Endodermal cell (in vitro differentiated cells): ENCODE results near the gene CCDC171. TPM values are rescaled to one million over a fixed set of nuclear protein-coding genes. Genes with fewer than 3 reads are reported as not detected.

Source experiments
- DNase-seq: peaks from one replicate; pipeline ENCODE4 v3.0.0-alpha.2; 2017
- H3K27ac ChIP-seq: 2 replicates; pipeline ENCODE4 v1.5.1; 2013; ENCODE audit warnings: mild to moderate bottlenecking, low read depth, low read length, moderate library complexity
- H3K27me3 ChIP-seq: 2 replicates; pipeline ENCODE4 v1.6.1; 2013; ENCODE audit warnings: mild to moderate bottlenecking, low read length, moderate library complexity; ENCODE audit not compliant: insufficient read depth, control insufficient read depth, poor library complexity, severe bottlenecking
- H3K36me3 ChIP-seq: 2 replicates; pipeline ENCODE4 v1.7.0; 2013; ENCODE audit warnings: mild to moderate bottlenecking, low read length, moderate library complexity; ENCODE audit not compliant: control insufficient read depth, insufficient read depth
- H3K4me1 ChIP-seq: one replicate; pipeline ENCODE4 v1.7.0; 2013; ENCODE audit warnings: low read length; ENCODE audit not compliant: control insufficient read depth, insufficient read depth
- H3K4me3 ChIP-seq: 2 replicates; pipeline ENCODE4 v1.5.1; 2013; ENCODE audit warnings: mild to moderate bottlenecking, low read length, moderate library complexity
- H3K9ac ChIP-seq: 2 replicates; pipeline ENCODE4 v1.6.1; 2013; ENCODE audit warnings: mild to moderate bottlenecking, low read length, moderate library complexity; ENCODE audit not compliant: poor library complexity, severe bottlenecking; ENCODE audit errors: extremely low read depth
- H3K9me3 ChIP-seq: 2 replicates; pipeline ENCODE4 v1.6.1; 2013; ENCODE audit warnings: mild to moderate bottlenecking, low read length, moderate library complexity; ENCODE audit not compliant: control insufficient read depth
- H3K27ac Mint-ChIP-seq: 2 replicates; pipeline ENCODE4 v1.8.0; 2020; ENCODE audit warnings: mixed read lengths
- H3K27me3 Mint-ChIP-seq: 2 replicates; pipeline ENCODE4 v1.8.0; 2021; ENCODE audit warnings: mild to moderate bottlenecking, mixed read lengths; ENCODE audit not compliant: insufficient read depth
- H3K36me3 Mint-ChIP-seq: 2 replicates; pipeline ENCODE4 v1.8.0; 2020; ENCODE audit warnings: low read depth, mixed read lengths
- H3K4me1 Mint-ChIP-seq: 2 replicates; pipeline ENCODE4 v1.8.0; 2020; ENCODE audit warnings: mixed read lengths
- H3K4me3 Mint-ChIP-seq: 2 replicates; pipeline ENCODE4 v1.8.0; 2020; ENCODE audit warnings: mild to moderate bottlenecking, moderate library complexity, mixed read lengths
- H3K9me3 Mint-ChIP-seq: 2 replicates; pipeline ENCODE4 v1.8.0; 2020; ENCODE audit warnings: mild to moderate bottlenecking, mixed read lengths
- CTCF ChIP-seq: fragments of 200-600 bp; sonication (generic); conservative IDR thresholded peaks from 2 replicates; pipeline ENCODE4 v1.5.0; 2021; ENCODE audit warnings: antibody characterized with exemption, mild to moderate bottlenecking
- whole genome bisulfite sequencing, 2 experiments: methylation state at CpG; one replicate each; pipeline versions ENCODE4 v1.1.5 to v1.1.7; 2013; ENCODE audit warnings: missing lambda C conversion rate in 2 of 2, mixed read lengths in 1 of 2; ENCODE audit not compliant: insufficient coverage in 1 of 2, insufficient read length in 1 of 2; 5-methylcytosine and 5-hydroxymethylcytosine counted together
- total RNA-seq, 2 donors: library from RNA; stranded (reverse); fragmentation: NEBNext Ultra II Directional in 1 of 2; extraction: Animal tissue kit (Norgen Biotek cat#: 25700) in 1 of 2; gene quantifications; 2 replicates in 1 of 2; 3 replicates in 1 of 2; pipeline ENCODE4 v1.2.1, GENCODE V29; 2021

The CCDC171 gene
- total RNA-seq, 2 donors from 2014 or later, result 6.3 to 6.8 TPM

- no peak overlapping the region for H3K27ac ChIP-seq
- H3K4me1 Mint-ChIP-seq, result no peaks in the 10 kb centered on the region
- TF ChIP-seq CTCF, result no peak
- H3K4me3 Mint-ChIP-seq, result no peak overlapping the region
- H3K36me3 ChIP-seq, result no peaks in the 10 kb centered on the region
- no peaks in the 10 kb centered on the region for H3K27me3 ChIP-seq
- no peak overlapping the region for H3K4me3 ChIP-seq
- DNase-seq, result no peak
- no peak overlapping the region for H3K9ac ChIP-seq
- H3K9me3 ChIP-seq, result no peaks in the 10 kb centered on the region
- no peaks in the 10 kb centered on the region for H3K27me3 Mint-ChIP-seq
- WGBS, 2 experiments, result 90 to 100% methylated on average over 1 to 5 of the region's 5 CpGs
- no peaks in the 10 kb centered on the region for H3K9me3 Mint-ChIP-seq
- H3K36me3 Mint-ChIP-seq, result no peaks in the 10 kb centered on the region
- no peaks in the 10 kb centered on the region for H3K4me1 ChIP-seq
- H3K27ac Mint-ChIP-seq, result no peak overlapping the region
These were observed 226.0 kb downstream of the CCDC171 start for GRCh38 chr9:15778861-15779260.

- H3K4me1 ChIP-seq, result no peaks in the 10 kb centered on the region
- H3K4me3 ChIP-seq, result no peak overlapping the region
- H3K27ac ChIP-seq, result no peak overlapping the region
- H3K27ac Mint-ChIP-seq, result no peak overlapping the region
- no peaks in the 10 kb centered on the region for H3K36me3 Mint-ChIP-seq
- H3K4me3 Mint-ChIP-seq, result no peak overlapping the region
- no peaks in the 10 kb centered on the region for H3K4me1 Mint-ChIP-seq
- DNase-seq, result no peak
- no peaks in the 10 kb centered on the region for H3K27me3 Mint-ChIP-seq
- WGBS, 2 experiments, result 92 to 94% methylated on average over 4 to 5 of the region's 5 CpGs
- H3K27me3 ChIP-seq, result no peaks in the 10 kb centered on the region
- no peaks in the 10 kb centered on the region for H3K36me3 ChIP-seq
- no peak overlapping the region for H3K9ac ChIP-seq
- no peak for TF ChIP-seq CTCF
- no peaks in the 10 kb centered on the region for H3K9me3 Mint-ChIP-seq
- H3K9me3 ChIP-seq, result no peaks in the 10 kb centered on the region
These were observed 229.3 kb downstream of the CCDC171 start for GRCh38 chr9:15782106-15782505.

GRCh38 chr9:15785584-15785983 lies 232.7 kb downstream of the CCDC171 start:
- H3K36me3 ChIP-seq, result no peaks in the 10 kb centered on the region
- no peaks in the 10 kb centered on the region for H3K9me3 ChIP-seq
- no peak for TF ChIP-seq CTCF
- H3K9ac ChIP-seq, result no peak overlapping the region
- no peak for DNase-seq
- Mint-ChIP-seq H3K9me3 (peaks cover 8% of the 10 kb centered on the region), H3K4me1 (no peaks in the 10 kb centered on the region), H3K27me3 (no peaks in the 10 kb centered on the region), H3K36me3 (peaks cover 3% of the 10 kb centered on the region), H3K4me3 (no peak overlapping the region), H3K27ac (no peak overlapping the region)
- no peak overlapping the region for H3K27ac ChIP-seq
- H3K27me3 ChIP-seq, result no peaks in the 10 kb centered on the region
- H3K4me3 ChIP-seq, result no peak overlapping the region
- no peaks in the 10 kb centered on the region for H3K4me1 ChIP-seq
